ENCODE data around the gene CKAP4.

CKAP4 gene

GRCh38 chr12:106274012-106274411 lies 26.2 kb upstream of the CKAP4 start:
- no peak for FAIRE-seq

DNA sequence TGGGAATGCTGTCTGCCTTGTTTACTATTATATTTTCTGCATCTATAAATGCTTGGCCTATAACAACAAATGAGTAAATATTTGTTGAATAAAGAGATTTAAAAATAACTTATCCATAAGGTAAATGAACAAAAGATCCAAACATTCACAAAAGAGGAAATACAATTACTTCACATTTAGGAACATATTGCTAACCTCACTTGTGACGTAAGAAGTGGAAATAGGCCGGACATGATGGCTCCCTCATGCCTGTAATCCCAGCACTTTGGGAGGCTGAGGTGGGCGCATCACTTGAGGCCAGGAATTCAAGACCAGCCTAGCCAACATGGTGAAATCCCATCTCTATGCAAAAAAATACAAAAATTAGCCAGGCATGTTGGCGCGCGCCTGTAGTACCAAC lies 25.7 kb upstream of the CKAP4 start:
- no peak for FAIRE-seq

- FAIRE-seq: no peak
These were observed 24.0 kb upstream of the CKAP4 start for GRCh38 chr12:106271575-106272505.

GRCh38 chr12:106269150-106269771 lies 21.4 kb upstream of the CKAP4 start:
- FAIRE-seq: no peak

- FAIRE-seq: no peak
These were observed 19.7 kb upstream of the CKAP4 start for GRCh38 chr12:106267535-106267934.

GRCh38 chr12:106265116-106265515 lies 17.3 kb upstream of the CKAP4 start:
- no peak for FAIRE-seq

DNA sequence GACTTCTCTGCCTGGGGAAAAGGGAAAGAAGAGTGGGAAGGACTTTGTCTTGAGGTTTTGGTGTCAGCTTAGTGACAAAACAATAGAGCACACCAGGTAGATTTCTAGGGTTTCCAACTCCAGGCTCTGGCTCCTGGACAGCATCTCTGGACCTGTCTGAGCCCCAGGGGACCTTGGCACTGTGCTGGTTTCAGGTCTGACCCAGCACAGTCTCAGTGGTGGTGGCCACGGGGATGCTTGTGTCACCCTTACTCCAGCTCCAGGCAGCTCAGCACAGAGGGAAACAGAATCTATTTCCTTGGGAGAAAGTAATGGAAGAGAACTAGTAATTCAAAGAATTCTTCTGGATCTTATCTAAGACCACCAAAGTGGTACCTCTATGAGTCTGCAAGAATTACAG lies 11.1 kb upstream of the CKAP4 start:
- no peak for FAIRE-seq

- no peak for FAIRE-seq
These were observed 10.4 kb upstream of the CKAP4 start for GRCh38 chr12:106258226-106258625.

DNA sequence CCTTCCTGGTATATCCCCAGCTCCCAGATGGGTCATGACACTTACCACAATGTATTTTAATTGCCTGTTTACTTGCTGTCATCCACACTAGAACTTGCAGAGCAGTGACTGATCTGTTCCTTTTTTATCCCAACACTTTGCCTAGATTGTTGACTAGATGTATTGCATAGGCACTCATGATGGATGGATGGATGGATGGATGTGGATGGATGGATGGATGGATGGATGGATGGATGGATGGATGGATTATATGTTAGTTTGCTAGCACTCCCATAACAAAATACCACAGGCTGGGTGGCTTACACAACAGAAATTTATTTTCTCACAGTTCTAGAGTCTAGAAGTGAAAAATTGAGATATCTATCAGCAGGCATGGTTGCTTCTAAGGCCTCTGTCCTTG lies 8.7 kb upstream of the CKAP4 start:
- no peak for FAIRE-seq

GRCh38 chr12:106255952-106256351 lies 8.1 kb upstream of the CKAP4 start:
- FAIRE-seq: no peak

DNA sequence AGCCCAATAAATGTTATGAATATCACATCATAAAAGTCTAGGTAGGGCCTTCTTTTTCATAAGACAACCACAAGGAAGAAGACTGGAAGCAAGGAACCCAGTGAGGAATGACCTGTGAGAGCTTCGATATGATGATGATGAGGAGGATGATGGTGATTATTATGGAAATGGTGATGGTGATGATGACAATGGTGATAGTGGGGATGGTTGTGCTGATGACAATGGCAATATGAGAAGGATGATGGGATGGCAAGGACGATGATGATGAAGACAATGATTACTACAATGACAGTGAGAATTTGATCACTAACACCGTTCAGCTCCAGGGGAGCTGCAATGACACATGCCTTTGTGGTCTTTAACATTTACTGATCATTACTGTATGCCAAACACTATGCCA lies 7.7 kb upstream of the CKAP4 start:
- no peak for FAIRE-seq

DNA sequence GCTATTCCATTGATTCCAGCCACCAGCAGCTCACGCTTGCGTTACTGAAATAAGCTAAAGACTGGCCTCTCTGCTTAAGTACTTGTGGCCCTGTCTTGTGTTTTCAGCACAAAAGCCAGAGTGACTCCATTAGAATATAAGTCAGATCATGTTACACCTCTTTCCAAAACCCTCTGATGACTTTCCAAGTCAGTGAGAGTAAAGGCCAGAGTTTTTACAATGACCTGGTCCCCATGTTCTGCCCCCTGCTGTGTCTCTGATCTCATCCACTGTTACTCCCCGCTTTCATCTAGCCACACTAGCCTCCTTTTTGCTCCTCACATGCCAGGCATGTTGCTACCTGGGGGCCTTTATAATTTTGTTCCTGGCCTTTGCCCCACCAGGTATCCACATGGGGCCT lies 6.9 kb upstream of the CKAP4 start:
- FAIRE-seq: no peak

- FAIRE-seq: no peak
These were observed 4.0 kb upstream of the CKAP4 start for GRCh38 chr12:106251631-106252455.

- FAIRE-seq: no peak
These were observed 1.8 kb upstream of the CKAP4 start for GRCh38 chr12:106249411-106250135.

- no peak for FAIRE-seq
These were observed 1.1 kb upstream of the CKAP4 start for GRCh38 chr12:106248846-106249371.

DNA sequence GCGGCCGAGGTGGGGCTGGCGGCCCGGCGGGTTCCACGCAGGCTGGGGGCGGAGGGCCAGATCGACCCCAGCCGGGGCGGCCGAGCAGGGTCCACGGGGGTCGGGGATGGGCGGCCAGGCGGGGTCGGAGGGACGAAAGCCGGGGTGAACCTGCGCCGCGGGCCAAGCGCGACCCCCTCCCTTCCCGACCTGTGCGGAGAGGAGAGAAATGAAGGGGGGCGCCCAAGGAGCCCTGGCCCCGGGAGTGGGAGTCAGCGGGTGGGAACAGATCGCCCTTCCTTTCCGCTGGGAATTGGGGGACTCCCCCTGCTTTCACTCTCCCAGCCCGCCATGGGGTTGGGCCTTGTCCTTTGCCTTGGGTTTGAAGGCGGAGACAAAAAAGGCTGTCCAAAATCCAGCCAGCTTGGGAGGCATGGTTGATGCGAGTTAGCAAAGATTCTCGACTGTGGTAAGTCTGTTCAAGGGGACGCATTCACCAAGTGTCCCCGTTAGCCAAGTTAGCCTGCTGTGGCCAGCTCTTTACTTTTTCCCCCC lies 559 bp upstream of the CKAP4 start:
- FAIRE-seq: no peak

DNA sequence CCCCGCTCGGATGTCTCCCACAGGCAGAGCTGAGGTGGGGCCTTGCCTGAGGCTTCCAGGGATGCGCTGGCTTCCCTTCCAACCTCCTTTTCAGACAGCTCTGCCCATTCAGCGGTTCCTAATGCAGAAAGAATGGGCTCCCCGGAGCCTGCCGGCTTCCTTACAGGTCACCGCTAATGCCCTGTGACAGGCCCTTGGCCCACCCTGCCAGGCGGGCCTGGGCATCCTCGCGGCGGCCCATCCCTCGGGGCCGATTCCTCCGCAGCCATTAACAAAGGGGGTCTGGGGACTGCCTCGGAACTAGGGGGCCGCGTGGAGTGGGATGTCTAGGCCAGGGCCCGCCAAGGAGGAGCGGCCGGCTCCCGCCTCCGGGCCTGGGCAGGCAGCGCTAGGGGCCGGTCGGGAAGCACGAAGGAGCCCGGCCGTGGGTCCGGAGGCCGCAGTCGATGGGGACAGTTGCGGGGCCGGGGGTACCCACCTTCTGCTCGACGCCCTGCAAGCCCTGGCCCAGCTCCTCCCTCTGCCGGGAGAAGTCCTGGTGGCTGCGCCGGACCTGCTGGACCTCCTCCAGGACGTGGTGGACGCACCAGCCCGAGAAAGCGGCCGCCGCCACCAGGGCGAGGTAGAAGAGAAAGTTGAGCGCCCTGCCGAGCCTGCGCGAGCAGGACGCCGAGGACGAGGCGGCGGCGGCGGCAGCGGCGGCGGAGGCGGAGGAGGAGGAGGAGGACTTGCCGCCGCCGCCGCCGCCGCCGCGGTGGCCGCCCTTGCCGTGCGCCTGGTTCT lies 738 bp downstream of the CKAP4 start:
- no peak for FAIRE-seq

- FAIRE-seq: no peak
These were observed 2.1 kb downstream of the CKAP4 start for GRCh38 chr12:106245767-106246166.

- FAIRE-seq: no peak
These were observed 4.2 kb downstream of the CKAP4 start for GRCh38 chr12:106243620-106244019.

GRCh38 chr12:106240821-106241220 lies 7.0 kb downstream of the CKAP4 start:
- FAIRE-seq: no peak

GRCh38 chr12:106239951-106240335 lies 7.9 kb downstream of the CKAP4 start:
- no peak for FAIRE-seq
